A549 (cell line): ENCODE data around the gene BGN. TPM values are rescaled to one million over a fixed set of nuclear protein-coding genes. Genes with fewer than 3 reads are reported as not detected.

Source experiments
- ATAC-seq, 2 experiments: fragments of 200-7000 bp in 1 of 2; fragments of >200 bp in 1 of 2; cut with Nextera tagmentation in 1 of 2; cut with Tn5 transposase in 1 of 2; 3 replicates each; pipeline versions ENCODE4 v1.8.0 to v1.9.1; 2018 to 2020; ENCODE audit warnings: mild to moderate bottlenecking in 1 of 2, moderate library complexity in 1 of 2
- CTCF ChIA-PET: fragments of 300-600 bp; sonication (Branson Sonifier 250); formaldehyde crosslinking; extraction: SDS; loops from one replicate; lab custom pipeline; 2021; ENCODE audit warnings: antibody characterized with exemption, inconsistent platforms; lab: Yijun Ruan, JAX
- POLR2A ChIA-PET: fragments of 350-600 bp; formaldehyde crosslinking; extraction: SDS; loops from one replicate; lab custom pipeline; 2021; ENCODE audit warnings: antibody characterized with exemption, inconsistent platforms; lab: Yijun Ruan, JAX
- DNase-seq, 2 experiments: peaks; one replicate each; pipeline versions ENCODE4 v3.0.0 to v3.0.0-alpha.2; 2011 to 2016; ENCODE audit warnings: low read depth in 1 of 2, low spot score in 1 of 2
- FAIRE-seq: peaks from 2 replicates; lab custom pipeline; 2011; peaks lifted over from hg19 to GRCh38; lab: Jason Lieb, UNC
- H3K27ac ChIP-seq, 2 experiments: fragments of >200 bp; sonication (Bioruptor Twin); formaldehyde crosslinking; 3 replicates each; pipeline ENCODE4 v1.5.1; 2016 to 2017
- H3K4me1 ChIP-seq: fragments of >200 bp; sonication (Bioruptor Twin); formaldehyde crosslinking; 3 replicates; pipeline ENCODE4 v1.6.1; 2016
- H3K4me2 ChIP-seq: fragments of >200 bp; sonication (Bioruptor Twin); formaldehyde crosslinking; 3 replicates; pipeline ENCODE4 v1.6.1; 2016
- H3K4me3 ChIP-seq: fragments of >200 bp; sonication (Bioruptor Twin); formaldehyde crosslinking; 3 replicates; pipeline ENCODE4 v1.5.1; 2016
- H3K9me3 ChIP-seq: fragments of >200 bp; sonication (Bioruptor Twin); formaldehyde crosslinking; 3 replicates; pipeline ENCODE4 v1.6.1; 2016
- CBX2 ChIP-seq: fragments of 200-600 bp; sonication (generic); IDR thresholded peaks from 2 replicates; pipeline ENCODE4 v1.6.1; 2016; ENCODE audit warnings: low read depth, mild to moderate bottlenecking, borderline replicate concordance
- CBX8 ChIP-seq: fragments of 200-600 bp; sonication (generic); IDR thresholded peaks from 2 replicates; pipeline ENCODE4 v1.6.1; 2016
- EHMT2 ChIP-seq: fragments of 200-600 bp; sonication (generic); IDR thresholded peaks from 2 replicates; pipeline ENCODE4 v1.6.1; 2016; ENCODE audit warnings: antibody characterized with exemption, low read depth, mild to moderate bottlenecking, moderate library complexity
- ESRRA ChIP-seq: fragments of 150-350 bp; IDR thresholded peaks from 2 replicates; pipeline ENCODE4 v1.6.1; 2014; ENCODE audit warnings: mild to moderate bottlenecking, low read length, borderline replicate concordance
- FOXS1 ChIP-seq: fragments of 250-450 bp; sonication (Bioruptor Pico); IDR thresholded peaks from 2 replicates; pipeline ENCODE4 v1.5.0; 2020; ENCODE audit warnings: mild to moderate bottlenecking, moderate library complexity
- HEYL ChIP-seq: fragments of 250-450 bp; sonication (Bioruptor Pico); IDR thresholded peaks from 2 replicates; pipeline ENCODE4 v1.8.0; 2021; ENCODE audit warnings: mild to moderate bottlenecking, moderate library complexity
- HOXB13 ChIP-seq: fragments of 250-450 bp; sonication (Bioruptor Pico); IDR thresholded peaks from 2 replicates; pipeline ENCODE4 v1.5.0; 2020; ENCODE audit warnings: low read depth, mild to moderate bottlenecking, moderate library complexity
- JUN ChIP-seq, 2 experiments: fragments of >200 bp; sonication (Bioruptor Twin); formaldehyde crosslinking; IDR thresholded peaks; 2 replicates in 1 of 2; 3 replicates in 1 of 2; pipeline ENCODE4 v1.6.1; 2016 to 2017
- JUNB ChIP-seq: fragments of >200 bp; sonication (Bioruptor Twin); formaldehyde crosslinking; IDR thresholded peaks from 2 replicates; pipeline ENCODE4 v1.6.1; 2016
- KDM1A ChIP-seq: fragments of 200-600 bp; sonication (generic); IDR thresholded peaks from 2 replicates; pipeline ENCODE4 v1.6.1; 2016; ENCODE audit warnings: low read depth, mild to moderate bottlenecking
- KDM5A ChIP-seq: fragments of 200-600 bp; sonication (generic); IDR thresholded peaks from 2 replicates; pipeline ENCODE4 v1.6.1; 2016; ENCODE audit warnings: antibody characterized with exemption, mild to moderate bottlenecking
- MAZ ChIP-seq: fragments of 150-350 bp; IDR thresholded peaks from 2 replicates; pipeline ENCODE4 v1.6.1; 2014; ENCODE audit warnings: antibody characterized with exemption, low read depth, low read length, borderline replicate concordance
- MYC ChIP-seq: IDR thresholded peaks from 2 replicates; pipeline ENCODE4 v1.6.1; 2012; ENCODE audit warnings: mild to moderate bottlenecking, inconsistent platforms, low read length, improper control_type of control experiment, borderline replicate concordance
- NR3C1 ChIP-seq: fragments of >200 bp; sonication (Bioruptor Twin); formaldehyde crosslinking; IDR thresholded peaks from 3 replicates; pipeline ENCODE4 v1.6.1; 2017
- PBX3 ChIP-seq: IDR thresholded peaks from 2 replicates; pipeline ENCODE4 v1.6.1; 2012
- POLR2A ChIP-seq: IDR thresholded peaks from 2 replicates; pipeline ENCODE4 v1.6.1; 2012; ENCODE audit warnings: mild to moderate bottlenecking, low read length
- POLR2AphosphoS2 ChIP-seq: conservative IDR thresholded peaks from 2 replicates; pipeline ENCODE4 v1.6.1; 2012; ENCODE audit warnings: low read length, improper control_type of control experiment, inconsistent platforms
- RFX5 ChIP-seq: fragments of 450-650 bp; IDR thresholded peaks from 2 replicates; pipeline ENCODE4 v1.7.1; 2014; ENCODE audit warnings: antibody characterized with exemption, mild to moderate bottlenecking, moderate library complexity
- RNF2 ChIP-seq: fragments of 200-600 bp; sonication (generic); IDR thresholded peaks from 2 replicates; pipeline ENCODE4 v1.6.1; 2016; ENCODE audit warnings: low read depth, mild to moderate bottlenecking, antibody characterized with exemption, moderate library complexity, borderline replicate concordance
- TP53 ChIP-seq: fragments of 250-450 bp; sonication (Bioruptor Pico); IDR thresholded peaks from 2 replicates; pipeline ENCODE4 v1.5.0; 2021; ENCODE audit warnings: mild to moderate bottlenecking, moderate library complexity
- ZC3H11A ChIP-seq: fragments of 450-650 bp; IDR thresholded peaks from 2 replicates; pipeline ENCODE4 v1.6.1; 2014; ENCODE audit warnings: antibody characterized with exemption, mild to moderate bottlenecking
- ZNF302 ChIP-seq: fragments of 250-450 bp; sonication (Bioruptor Pico); IDR thresholded peaks from 2 replicates; pipeline ENCODE4 v1.9.0; 2021; ENCODE audit warnings: inconsistent platforms, mild to moderate bottlenecking, moderate library complexity
- WGBS: methylation state at CpG from one replicate; pipeline ENCODE4 v1.1.6; 2017; ENCODE audit errors: missing lambda C conversion rate; 5-methylcytosine and 5-hydroxymethylcytosine counted together
- polyA plus RNA-seq, 4 experiments: library from polyadenylated mRNA; depleted of rRNA in 3 of 4; stranded (reverse); fragments of >200 nt; fragmentation: RNase III in 1 of 4; extraction: RNeasy Plus Mini Kit Qiagen cat#74134 plus additional on column Dnase treatment in 1 of 4; gene quantifications; 2 replicates in 3 of 4; 3 replicates in 1 of 4; pipeline ENCODE4 v1.2.3, GENCODE V29; 2011 to 2017
- TF ChIP-seq, protein P1 (sequence below): fragments of 150-350 bp; IDR thresholded peaks from 2 replicates; pipeline ENCODE4 v1.6.1; 2014; ENCODE audit warnings: low read depth, mild to moderate bottlenecking, low read length
- TF ChIP-seq, protein P2 (sequence below): fragments of 250-450 bp; sonication (Bioruptor Pico); IDR thresholded peaks from 2 replicates; pipeline ENCODE4 v1.5.0; 2021; ENCODE audit warnings: mild to moderate bottlenecking, moderate library complexity, borderline replicate concordance

BGN gene
- polyA plus RNA-seq, 2 of the 4 experiments (the other 2 are of a cell fraction), result 0.04 TPM; not detected in 1

GRCh38 chrX:153511784-153512500, 17.2 kb downstream of the BGN start:
- Histone ChIP-seq H3K4me2 (no peak overlapping the region), H3K9me3 (no peaks in the 10 kb centered on the region), H3K27ac (0 out of 6 replicates have a peak overlapping the region, but pooled peaks of 1 of the 2 experiments have one; percentile 43), H3K4me1 (no peaks in the 10 kb centered on the region), H3K4me3 (no peak overlapping the region)
- WGBS, result 69% methylated on average over 11 of the region's 17 CpGs
- TF ChIP-seq HEYL (no peak), RNF2 (no peak), JUNB (no peak), POLR2A (no peak), RFX5 (no peak), MYC (no peak), KDM1A (no peak), ZC3H11A (no peak), HOXB13 (CRISPR knock-in tag) (no peak), KDM5A (no peak), PBX3 (no peak)
- TF ChIP-seq, protein P1, sequence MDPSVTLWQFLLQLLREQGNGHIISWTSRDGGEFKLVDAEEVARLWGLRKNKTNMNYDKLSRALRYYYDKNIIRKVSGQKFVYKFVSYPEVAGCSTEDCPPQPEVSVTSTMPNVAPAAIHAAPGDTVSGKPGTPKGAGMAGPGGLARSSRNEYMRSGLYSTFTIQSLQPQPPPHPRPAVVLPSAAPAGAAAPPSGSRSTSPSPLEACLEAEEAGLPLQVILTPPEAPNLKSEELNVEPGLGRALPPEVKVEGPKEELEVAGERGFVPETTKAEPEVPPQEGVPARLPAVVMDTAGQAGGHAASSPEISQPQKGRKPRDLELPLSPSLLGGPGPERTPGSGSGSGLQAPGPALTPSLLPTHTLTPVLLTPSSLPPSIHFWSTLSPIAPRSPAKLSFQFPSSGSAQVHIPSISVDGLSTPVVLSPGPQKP, result no peak
- no peak for ATAC-seq
- DNase-seq, result no peak
- POLR2A ChIA-PET, result no interaction called here
- CTCF ChIA-PET, result interaction anchor here (0.7 to 7.6 kb wide), 3 partner anchors 22 to 39 kb away, joined by 3 to 130 read pairs (median 3); partner anchors contain the start of gene HAUS7
- no peak for FAIRE-seq

DNA sequence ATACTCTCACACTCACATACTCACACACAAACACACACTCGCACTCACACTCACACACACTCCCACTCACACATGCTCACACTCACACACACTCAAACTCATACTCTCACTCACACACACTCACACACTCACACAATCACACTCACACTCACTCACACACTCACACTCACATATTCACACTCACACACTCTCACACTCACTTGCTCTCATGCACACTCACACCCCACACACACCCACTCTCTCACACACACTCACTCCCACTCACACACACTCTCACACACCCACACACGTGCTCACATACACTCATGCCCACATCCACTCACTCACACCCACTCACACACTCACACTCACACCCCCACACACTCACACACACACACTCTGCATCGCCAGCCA, 17.7 kb downstream of the BGN start:
- no peaks in the 10 kb centered on the region for H3K4me1 ChIP-seq
- 60% methylated on average over 3 of the region's 3 CpGs for WGBS
- no peak for ATAC-seq
- DNase-seq, result no peak
- no peak overlapping the region for H3K4me2 ChIP-seq
- ChIA-PET POLR2A (no interaction called here), CTCF (interaction anchor here (1.1 kb wide), 1 partner anchor 21 kb away, joined by 3 read pairs; no protein-coding TSS in a partner anchor)
- H3K9me3 ChIP-seq, result no peaks in the 10 kb centered on the region
- no peak for FAIRE-seq
- no peak for TF ChIP-seq ESRRA
- TF ChIP-seq EHMT2, result no peak
- TF ChIP-seq FOXS1, result no peak
- no peak for TF ChIP-seq JUN (IDR thresholded peaks at IDR 0.05)
- no peak for TF ChIP-seq MAZ
- TF ChIP-seq ZNF302 (CRISPR knock-in tag), result no peak
- no peak for TF ChIP-seq CBX8
- no peak for TF ChIP-seq CBX2
- TF ChIP-seq, protein P1, result no peak
- no peak for TF ChIP-seq TP53 (CRISPR knock-in tag)
- TF ChIP-seq NR3C1, result no peak
- TF ChIP-seq, protein P2, sequence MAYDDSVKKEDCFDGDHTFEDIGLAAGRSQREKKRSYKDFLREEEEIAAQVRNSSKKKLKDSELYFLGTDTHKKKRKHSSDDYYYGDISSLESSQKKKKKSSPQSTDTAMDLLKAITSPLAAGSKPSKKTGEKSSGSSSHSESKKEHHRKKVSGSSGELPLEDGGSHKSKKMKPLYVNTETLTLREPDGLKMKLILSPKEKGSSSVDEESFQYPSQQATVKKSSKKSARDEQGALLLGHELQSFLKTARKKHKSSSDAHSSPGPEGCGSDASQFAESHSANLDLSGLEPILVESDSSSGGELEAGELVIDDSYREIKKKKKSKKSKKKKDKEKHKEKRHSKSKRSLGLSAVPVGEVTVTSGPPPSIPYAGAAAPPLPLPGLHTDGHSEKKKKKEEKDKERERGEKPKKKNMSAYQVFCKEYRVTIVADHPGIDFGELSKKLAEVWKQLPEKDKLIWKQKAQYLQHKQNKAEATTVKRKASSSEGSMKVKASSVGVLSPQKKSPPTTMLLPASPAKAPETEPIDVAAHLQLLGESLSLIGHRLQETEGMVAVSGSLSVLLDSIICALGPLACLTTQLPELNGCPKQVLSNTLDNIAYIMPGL, result no peak
- no peak for TF ChIP-seq MYC
- TF ChIP-seq POLR2AphosphoS2, result no peak
- H3K27ac ChIP-seq, result no peak overlapping the region
- no peak overlapping the region for H3K4me3 ChIP-seq
